NCI-H524 treated with DMSO at 0.1 percent for 48 hours (cell line): ENCODE measurements around the gene ZSWIM3.
"Not testable (repeated sequence)": the region's sequence is repeated elsewhere in the genome, so short reads cannot be mapped to it uniquely, and the experiment has no call there.

ENCODE experiments used
- DNase-seq: peaks from one replicate; lab custom pipeline; 2025; lab: John Stamatoyannopoulos, UW

Gene ZSWIM3

DNA sequence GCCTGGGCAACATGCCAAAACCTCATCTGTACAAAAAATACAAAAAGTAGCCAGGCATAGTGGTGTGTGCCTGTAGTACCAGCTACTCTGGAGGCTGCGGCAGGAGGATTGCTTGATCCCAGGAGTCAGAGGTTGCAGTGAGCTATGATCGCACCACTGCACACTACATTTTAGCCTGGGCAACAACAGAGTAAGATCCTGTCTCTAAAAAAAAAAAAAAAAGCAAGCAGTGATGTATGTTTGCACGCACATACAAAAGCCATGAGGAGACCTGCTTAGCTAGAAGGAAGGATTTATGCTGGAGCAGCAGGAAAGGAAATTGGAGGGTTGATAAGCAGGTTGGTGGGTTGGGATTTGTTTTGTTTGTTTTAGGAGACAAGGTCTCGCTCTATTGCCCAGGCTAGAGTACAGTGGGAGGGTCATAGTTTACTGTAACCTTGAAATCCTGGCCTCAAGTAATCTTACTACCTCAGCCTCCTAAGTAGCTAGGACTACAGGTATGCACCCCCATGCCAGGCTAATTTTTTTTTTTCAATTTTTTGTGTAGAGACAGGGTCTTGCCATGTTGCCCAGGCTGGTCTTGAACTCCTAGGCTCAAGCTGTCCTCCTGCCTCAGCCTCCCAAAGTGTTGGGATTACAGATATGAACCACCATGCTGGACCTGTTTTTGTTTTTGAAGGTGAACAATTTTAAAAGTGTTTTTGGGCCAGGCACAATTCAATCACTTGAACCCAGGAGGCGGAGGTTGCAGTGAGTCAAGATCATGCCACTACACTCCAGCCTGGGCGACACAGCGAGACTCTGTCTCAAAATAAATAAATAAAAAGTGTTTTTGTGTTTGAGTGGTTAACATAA lies 4.0 kb downstream of the ZSWIM3 start:
- DNase-seq, result no peak

DNA sequence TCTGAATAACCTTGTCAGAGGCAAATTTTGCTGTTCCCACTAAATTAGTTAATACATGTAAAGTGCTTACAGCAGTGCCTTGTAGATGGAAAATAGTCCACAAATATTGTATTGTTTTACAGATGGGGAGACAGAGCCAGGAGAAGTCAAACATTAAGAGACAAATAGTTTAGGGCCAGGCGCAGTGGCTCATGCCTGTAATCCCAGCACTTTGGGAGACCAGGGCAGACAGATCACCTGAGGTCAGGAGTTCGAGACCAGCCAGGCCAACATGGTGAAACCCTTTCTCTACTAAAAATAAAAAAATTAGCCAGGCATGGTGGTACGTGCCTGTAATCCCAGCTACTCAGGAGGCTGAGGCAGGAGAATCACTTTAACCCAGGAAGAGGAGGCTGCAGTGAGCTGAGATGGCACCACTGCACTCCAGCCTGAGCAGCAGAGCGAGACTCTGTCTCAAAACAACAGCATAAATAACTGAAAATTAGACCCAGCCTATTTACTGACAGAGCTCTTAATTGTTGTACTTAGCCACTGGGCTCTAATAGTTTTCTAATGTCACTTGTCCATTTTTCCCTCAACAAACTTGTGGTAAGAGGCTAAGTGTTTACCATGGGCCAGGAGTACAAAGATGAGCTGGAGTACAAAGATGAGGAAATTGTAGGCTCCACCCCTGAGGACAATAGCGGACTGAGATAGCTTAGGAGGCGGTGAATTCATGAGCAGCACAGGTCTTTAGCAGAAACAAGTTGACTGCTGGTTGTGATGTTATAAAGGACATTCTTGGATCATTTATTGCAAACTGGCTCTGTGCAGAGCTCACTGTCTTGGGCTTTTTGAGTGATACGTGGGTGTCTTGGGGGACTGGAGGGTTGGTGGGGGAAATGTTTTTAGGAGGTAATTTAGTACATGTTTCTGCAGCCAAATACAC lies 6.4 kb downstream of the ZSWIM3 start:
- no peak for DNase-seq

DNA sequence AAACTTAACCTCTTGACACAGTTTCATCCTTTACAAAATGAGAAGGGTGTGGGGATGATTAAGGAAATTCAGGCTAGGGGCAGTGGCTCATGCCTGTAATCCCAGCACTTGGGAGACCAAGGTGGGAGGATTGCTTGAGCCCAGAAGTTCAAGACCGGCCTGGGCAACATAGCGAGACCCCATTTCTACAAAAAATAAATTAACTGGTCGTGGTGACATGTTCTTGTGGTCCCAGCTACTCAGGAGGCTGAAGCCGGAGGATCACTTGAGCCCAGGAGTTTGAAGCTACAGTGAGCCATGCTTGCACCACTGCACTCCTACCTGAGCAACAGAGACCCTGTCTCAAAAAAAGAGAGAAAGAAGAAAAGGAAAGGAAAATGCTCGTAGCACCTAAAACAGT lies 9.0 kb downstream of the ZSWIM3 start:
- no peak for DNase-seq

- no peak for DNase-seq
Observed at GRCh38 chr20:45867136-45867818, 9.9 kb downstream of the ZSWIM3 start.

GRCh38 chr20:45867819-45868176 lies 10.4 kb downstream of the ZSWIM3 start:
- no peak for DNase-seq

DNA sequence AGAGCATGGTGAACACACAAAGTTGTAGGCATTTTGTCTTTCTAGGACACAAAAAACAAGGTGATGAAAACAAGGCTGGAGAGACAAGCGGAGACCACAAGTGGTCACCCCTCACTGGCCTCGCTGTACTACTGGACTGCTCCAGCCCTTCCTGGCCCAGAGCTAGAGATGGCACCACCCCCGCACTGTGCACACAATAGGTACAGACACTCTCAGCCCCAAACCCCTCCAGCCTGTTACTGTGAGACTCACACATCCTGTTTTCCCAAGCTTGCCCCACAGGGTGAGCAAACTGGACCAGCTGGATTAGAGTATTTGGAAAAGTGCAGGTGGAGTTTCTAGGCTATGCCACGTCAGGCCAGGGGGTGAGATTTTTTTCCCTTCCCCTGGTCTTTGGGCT lies 15.2 kb downstream of the ZSWIM3 start:
- no peak for DNase-seq

GRCh38 chr20:45873409-45874103 lies 16.1 kb downstream of the ZSWIM3 start:
- no peak for DNase-seq

DNA sequence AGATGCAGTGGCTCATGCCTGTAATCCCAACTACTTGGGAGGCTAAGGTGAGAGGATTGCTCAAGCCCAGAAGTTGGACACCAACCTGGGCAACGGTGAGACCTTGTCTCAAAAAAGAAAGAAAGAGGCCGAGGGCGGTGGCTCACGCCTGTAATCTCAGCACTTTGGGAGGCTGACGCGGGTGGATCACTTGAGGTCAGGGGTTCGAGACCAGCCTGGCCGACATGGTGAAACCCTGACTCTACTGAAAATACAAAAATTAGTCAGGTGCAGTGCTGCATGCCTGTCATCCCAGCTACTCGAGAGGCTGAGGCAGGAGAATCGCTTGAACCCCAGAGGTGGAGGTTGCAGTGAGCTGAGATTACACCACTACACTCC lies 16.7 kb downstream of the ZSWIM3 start:
- not testable (repeated sequence) for DNase-seq

DNA sequence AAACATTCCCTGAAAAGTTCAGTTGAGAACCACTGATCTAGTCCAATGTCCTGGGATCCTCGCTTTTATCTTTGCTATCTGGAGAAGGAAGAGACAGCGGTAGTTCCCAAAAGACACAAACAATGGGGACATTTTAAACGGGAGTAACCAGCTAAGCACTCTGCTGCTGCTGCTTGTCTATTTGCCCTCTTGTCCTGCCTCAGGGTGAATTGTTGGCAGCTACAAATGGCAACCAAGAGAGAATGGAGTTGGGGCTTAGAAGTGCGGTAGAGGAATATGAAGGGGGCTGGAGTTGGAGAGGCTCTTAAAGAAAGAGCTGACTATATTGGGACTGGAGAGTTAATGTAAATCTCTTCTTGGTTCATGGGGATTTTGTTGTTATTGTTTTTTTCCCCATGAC lies 17.2 kb downstream of the ZSWIM3 start:
- DNase-seq, result no peak

DNA sequence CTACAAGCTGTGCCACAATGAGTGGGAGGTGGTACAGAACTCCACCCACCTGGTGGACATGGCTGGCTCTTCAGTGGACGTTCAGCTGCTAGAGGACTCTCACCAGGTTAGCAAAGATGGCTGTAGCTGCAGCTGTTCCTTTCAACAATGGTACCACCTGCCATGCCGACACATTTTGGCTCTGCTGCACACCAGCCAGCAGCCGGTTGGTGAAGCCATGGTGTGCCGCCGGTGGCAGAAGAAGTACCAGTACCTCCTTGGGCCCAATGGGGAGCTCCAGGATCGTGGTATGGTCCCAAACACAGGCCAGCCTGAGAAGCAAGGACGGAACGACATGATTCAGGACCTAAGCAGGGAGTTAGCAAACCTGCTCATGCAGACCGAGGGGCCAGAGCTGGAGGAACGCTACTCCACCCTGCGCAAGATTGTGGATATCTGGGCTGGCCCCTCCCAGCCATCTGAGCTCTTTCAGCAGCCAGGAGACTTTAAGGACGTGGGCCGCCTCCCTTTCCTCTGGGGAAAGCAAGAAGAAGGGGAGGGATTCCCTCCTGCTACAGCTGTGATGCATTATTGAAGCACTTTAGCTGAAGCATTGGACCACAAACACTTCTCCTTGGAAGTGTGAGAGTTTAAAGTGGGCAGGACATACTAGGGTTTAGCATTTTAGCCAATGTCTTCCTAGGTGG lies 20.8 kb downstream of the ZSWIM3 start:
- DNase-seq, result no peak

DNA sequence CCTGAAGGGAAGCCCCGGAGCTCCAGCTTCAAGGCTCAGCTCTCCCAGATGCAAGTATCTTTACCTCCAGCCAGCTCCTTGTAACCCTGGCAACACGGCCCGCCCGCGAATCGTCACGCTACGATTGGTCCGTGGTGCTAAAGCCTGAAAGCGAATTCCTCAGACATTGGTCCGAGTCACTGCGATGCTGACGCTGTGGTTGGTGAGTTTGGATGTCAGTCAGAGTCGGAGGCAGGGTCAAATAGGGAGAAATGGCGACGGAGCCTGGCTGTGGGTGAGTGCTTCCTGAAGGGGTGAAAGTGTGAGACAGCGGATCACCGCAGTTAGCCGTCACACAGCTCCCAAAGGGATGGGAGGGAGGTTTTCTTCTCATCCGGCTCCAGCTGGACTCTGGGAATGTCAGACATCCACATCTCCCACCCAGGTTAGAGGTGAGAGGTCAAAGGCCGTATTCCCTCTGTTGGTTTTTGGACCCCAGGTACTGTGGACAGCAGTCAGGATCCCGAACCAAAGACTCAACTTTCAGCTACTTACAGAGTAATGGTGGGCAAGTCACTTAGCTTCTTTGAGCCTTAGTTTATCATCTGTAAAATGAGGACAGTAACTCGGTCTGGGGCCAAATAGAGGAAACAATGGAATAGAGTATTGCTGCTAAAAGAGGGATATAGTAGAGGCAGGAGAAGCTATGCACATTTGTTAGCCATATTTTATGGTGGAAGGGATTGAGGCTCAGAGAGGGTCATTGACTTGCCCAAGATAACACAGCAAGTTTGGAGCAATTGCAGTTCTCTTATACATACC lies 23.8 kb downstream of the ZSWIM3 start, which contains the start of gene ZSWIM1:
Gene ZSWIM1 (plus strand): TSS at position 240 of the 801 bp plus-strand sequence. CDS start 1,366 bp downstream, outside the sequence.
- DNase-seq, result peak; percentile 89

GRCh38 chr20:45882469-45883099 lies 25.2 kb downstream of the ZSWIM3 start:
- no peak for DNase-seq

DNA sequence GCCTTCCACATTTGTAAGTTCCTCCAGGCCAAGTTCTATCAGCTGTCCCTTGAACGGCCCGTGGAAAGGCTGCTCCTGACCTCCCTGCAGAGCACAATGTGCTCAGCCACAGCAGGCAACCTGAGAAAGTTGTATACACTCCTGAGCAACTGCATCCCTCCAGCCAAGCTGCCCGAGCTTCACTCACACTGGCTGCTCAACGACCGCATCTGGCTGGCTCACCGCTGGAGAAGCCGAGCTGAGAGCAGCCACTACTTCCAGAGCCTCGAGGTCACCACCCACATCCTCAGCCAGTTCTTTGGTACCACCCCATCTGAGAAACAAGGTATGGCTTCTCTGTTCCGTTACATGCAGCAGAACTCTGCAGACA lies 25.7 kb downstream of the ZSWIM3 start:
- DNase-seq, result no peak

- DNase-seq, result no peak
Observed at GRCh38 chr20:45886590-45887345, 29.4 kb downstream of the ZSWIM3 start.

- DNase-seq, result no peak
Observed at GRCh38 chr20:45887346-45887715, 29.9 kb downstream of the ZSWIM3 start, which contains the start of gene SPATA25. Gene SPATA25, minus strand, starts transcription at chr20:45887622. Its CDS starts 32 bp downstream, at chr20:45887590.

DNA sequence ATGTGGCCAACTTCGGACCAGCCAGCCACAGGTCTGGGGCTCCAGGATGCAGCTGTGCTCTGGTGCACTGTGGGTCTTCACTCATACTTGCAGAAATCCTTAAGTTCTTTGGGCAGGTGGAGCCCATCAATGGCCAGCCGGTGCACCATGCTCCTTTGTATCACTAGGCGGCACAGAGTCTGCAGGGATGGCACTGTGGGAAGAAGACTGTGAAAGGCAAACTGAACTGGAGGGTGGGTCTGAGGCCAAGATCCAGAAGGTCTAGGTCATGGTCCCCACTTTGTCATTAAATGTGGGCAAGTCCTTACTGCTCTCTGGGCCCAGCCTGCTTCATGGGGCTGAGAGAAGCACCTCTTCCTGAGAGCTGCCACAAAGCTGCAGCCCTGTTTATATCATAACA lies 31.3 kb downstream of the ZSWIM3 start:
- no peak for DNase-seq

DNA sequence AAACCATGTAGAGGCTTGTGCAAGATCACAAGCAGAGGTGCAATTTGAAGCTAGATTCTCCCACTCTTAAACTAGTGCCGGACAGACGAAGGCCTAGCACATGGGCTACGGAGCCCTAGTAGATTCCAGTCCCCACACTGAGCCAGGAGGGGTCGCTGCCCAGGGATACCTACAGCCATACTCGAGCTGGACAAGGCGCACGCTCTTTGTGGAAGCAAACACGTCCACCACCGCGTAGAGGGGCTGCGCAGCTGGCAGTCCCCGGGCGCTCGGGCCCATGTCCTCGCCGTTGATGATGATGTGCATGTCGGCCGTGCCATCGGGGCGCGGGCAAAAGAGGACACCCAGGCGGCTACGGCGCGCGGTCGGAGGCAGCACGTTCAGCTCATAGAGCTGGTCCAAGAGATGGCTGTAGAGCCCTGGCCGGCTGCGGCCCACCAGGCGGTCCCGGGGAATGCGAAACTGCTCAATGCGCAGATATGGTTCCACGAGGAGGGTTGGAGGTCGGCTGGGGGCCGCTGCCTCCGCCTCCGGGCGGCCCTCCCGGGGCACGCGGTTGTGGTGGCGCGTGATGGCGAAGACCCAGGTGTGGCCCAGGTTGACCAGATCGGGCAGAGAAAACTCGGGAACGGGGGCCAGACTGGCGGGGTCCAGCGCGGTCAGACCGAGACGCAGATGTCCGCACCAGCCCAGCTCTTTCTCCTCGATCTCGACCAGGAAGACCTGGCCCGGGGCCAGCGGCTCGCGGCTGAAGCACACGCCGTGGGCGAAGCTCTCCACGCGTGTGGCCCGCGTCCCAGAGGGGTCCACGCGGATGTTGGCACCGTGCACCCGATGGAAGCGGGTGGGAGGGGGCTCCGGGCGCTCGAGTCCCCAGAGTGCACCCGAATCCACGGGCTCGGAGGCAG lies 32.9 kb downstream of the ZSWIM3 start:
- no peak for DNase-seq
